Activated CD8-positive, alpha-beta memory T cell treated with anti-CD3 and anti-CD28 coated beads for 1 hour (primary cell): ENCODE data around the gene AMOT.
"Not testable (repeated sequence)": the region's sequence is repeated elsewhere in the genome, so short reads cannot be mapped to it uniquely, and the experiment has no call there.

Experiments
- DNase-seq, 2 donors: peaks; one replicate each; pipeline ENCODE4 v3.0.0-alpha.2; 2020; ENCODE audit warnings: low read depth in 1 of 2; ENCODE audit errors: extremely low read depth in 1 of 2

The AMOT gene, protein sequence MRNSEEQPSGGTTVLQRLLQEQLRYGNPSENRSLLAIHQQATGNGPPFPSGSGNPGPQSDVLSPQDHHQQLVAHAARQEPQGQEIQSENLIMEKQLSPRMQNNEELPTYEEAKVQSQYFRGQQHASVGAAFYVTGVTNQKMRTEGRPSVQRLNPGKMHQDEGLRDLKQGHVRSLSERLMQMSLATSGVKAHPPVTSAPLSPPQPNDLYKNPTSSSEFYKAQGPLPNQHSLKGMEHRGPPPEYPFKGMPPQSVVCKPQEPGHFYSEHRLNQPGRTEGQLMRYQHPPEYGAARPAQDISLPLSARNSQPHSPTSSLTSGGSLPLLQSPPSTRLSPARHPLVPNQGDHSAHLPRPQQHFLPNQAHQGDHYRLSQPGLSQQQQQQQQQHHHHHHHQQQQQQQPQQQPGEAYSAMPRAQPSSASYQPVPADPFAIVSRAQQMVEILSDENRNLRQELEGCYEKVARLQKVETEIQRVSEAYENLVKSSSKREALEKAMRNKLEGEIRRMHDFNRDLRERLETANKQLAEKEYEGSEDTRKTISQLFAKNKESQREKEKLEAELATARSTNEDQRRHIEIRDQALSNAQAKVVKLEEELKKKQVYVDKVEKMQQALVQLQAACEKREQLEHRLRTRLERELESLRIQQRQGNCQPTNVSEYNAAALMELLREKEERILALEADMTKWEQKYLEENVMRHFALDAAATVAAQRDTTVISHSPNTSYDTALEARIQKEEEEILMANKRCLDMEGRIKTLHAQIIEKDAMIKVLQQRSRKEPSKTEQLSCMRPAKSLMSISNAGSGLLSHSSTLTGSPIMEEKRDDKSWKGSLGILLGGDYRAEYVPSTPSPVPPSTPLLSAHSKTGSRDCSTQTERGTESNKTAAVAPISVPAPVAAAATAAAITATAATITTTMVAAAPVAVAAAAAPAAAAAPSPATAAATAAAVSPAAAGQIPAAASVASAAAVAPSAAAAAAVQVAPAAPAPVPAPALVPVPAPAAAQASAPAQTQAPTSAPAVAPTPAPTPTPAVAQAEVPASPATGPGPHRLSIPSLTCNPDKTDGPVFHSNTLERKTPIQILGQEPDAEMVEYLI

DNA sequence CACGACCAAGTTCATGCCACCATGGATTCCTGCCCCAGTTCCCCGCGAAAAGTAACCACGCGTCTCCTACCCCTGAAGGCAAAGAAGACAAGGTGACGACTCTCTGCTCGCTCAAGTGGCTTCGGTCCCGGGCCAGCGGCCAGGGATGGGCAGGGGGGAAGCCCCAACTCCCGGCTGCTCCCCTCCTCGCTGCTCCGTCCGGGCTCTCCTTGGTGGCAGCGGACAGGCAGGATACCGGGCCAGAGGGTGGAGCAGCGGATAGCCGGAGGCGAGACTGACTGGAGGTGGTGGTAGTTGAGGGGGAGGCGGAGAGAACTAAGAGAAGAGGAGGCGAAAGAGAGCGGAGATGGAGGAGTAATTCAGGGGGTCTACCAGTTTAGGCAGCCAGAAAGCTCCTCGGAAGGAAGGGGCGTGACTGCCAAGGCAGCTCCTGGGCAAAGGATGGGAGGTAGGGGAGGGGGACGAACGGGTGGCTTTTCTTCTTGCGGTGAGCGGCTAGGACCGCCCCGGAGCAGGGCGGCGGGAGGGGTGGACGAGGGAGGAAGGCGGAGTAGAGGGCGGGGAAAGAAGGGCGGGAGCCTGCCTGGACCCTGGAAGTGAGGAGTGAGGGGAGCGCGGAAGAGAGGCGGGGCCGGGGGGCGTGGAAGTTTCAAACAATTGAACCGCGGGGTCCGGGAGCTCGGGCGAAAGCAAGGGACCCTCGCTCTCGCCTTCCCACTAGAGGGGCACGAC lies at the start of gene AMOT:
Gene AMOT (minus strand): TSS at position 450 of the 732 bp plus-strand sequence. CDS start 17,705 bp downstream, outside the sequence.
- DNase-seq, result peak; percentile 12 to 33

DNA sequence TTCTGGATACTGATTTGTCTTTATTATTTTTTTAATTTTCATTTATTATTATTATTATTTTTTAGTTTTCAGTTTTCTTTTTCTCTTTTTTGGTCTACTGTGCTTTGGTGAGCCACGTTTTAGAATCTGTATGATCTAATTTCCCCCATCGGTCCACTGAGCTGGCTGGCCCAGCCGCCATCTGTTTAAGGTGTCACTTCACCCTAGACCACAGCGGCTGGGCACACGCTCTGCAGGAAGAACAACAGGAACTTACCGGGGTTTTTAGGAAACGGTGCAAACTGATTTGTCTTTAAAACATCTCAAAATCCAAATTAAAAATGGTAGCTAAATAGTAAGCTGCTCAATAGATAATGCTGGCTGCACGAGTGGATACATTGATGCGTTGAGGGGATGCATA lies 48.8 kb upstream of the AMOT start:
- DNase-seq, result no peak

DNA sequence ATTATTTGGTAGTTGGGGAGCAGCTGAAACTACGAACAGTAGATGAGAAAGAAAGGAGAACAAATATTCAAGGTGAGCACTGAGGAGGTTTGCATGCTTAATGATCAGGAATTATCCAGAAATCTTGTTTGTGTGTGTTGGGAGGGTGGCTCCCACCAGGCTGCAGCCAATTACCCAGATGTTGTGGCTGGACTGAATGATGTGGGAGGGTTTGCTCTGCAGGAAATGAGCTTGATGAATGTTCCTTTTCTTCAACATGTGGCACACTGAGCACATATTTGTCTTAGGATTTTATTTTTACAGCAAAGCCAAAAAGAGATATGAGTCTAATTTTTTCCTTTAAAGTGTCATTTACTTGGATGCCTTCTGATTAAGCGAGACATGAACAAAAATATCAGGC lies 48.3 kb upstream of the AMOT start:
- no peak for DNase-seq

DNA sequence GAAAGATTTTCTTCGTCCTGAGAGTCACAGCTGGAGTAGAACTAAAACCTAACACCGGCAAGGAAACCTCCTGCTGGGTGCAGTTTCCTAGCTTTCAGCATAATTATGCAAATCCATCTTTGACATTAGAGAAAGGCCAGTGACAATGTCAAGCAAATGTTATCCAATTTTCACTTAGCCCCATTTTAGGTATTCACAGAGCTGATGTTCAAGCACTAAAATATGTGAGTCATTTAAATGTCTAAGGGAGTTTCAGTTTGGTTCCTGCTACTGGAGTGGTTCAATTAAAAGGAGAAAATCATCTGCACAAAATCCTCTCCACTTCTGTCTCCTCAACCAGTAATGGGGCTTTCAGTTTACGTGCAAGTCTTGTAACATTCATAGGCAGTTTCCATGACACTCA lies 37.1 kb upstream of the AMOT start:
- DNase-seq, result no peak

- DNase-seq, result no peak
Observed at GRCh38 chrX:112874614-112875013, 34.0 kb upstream of the AMOT start.

DNA sequence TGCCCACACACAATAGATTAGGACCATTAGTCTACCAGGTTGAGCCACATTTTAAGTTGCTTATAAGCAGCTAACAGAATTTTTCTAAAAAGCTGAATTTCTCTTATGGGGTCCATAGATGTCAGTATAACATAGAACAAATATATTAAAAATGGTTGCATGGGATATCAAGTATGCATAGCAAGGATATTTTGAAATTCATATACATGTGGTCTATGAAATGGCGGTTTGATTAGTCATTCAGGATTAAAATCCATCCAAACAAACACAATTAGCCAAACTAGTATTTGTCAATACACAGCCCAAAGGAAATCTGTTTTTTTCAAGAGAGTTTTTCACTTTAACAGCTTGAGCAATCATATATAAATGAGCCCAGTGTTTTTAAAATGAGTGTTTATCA lies 33.5 kb upstream of the AMOT start:
- DNase-seq, result no peak

- no peak for DNase-seq
Observed at GRCh38 chrX:112868586-112868985, 28.0 kb upstream of the AMOT start.

- DNase-seq, result no peak
Observed at GRCh38 chrX:112867570-112867969, 26.9 kb upstream of the AMOT start.

GRCh38 chrX:112866175-112866574 lies 25.5 kb upstream of the AMOT start:
- DNase-seq, result no peak

DNA sequence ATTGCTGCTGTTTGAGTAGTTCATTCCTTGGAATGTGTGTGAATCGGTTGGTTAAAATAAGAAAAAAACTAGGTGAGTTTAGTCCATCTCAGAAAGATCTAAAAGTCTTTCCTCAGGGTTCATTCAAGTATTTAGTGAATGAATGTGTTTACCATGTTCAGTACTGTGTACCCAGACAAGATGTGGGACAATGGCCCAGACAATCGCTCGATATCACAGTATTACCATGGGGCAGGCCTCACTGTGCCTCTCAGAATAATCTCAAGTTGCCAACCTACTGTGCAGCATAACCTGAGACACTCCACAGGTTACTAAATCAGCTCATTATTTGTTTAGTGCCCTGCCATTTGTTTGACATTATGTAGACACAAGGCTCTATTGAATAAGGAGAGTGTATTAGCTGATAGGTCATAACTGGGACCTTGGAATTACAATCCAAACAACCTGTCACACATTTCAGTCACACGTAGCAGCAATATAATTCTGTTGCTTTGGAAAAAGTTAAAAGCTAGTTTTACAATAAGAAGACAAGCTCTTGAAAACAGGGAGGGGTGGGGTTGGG lies 24.9 kb upstream of the AMOT start:
- no peak for DNase-seq

DNA sequence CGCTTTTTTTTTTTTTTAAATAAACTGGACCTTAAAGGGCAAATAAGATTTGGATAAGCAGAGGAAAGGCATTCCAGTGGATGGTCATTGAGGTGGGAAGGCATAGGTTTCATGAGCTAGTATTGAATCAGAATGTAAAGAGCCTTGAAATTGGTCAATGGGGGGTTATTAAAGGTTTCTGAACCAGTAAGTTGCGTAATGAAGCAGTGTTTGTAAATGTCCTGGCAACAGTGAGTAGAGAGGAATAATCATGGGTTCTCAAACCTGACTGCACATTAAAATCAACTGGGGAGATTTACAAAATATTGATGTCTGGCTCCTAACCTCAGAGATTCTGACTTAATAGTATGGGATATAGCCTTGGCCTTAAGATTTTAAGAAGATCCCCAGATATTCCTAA lies 23.2 kb upstream of the AMOT start:
- DNase-seq, result no peak

DNA sequence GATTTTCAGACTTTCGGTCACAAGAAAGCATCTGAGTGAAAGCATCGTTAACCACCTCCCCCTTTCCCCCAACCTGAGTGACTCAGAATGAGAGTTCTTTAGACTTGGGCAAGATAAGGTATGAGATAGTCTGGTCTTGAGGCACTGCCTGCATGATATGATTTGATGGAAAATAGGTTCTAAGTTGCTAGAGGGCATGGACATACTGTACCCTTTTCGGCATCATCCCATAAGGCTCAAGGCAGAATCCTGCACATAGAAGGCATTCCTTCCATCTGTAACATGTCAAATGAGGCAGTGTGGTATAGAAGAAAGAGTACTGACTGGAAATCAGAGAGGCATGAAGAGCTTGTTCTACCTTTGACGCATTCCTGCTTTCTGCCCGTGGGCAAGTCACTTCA lies 16.8 kb upstream of the AMOT start:
- DNase-seq, result no peak

DNA sequence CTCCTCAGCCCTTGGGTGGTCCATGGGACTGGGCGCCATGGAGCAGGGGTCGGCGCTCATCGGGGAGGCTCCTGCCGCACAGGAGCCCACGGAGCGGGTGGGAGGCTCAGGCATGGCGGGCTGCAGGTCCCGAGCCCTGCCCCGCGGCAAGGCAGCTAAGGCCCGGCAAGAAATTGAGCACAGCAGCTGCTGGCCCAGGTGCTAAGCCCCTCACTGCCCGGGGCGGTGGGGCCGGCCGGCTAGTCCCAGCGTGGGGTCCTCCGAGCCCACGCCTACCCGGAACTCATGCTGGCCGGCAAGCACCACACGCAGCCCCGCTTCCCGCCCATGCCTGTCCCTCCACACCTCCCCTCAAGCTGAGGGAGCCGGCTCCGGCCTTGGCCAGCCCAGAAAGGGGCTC lies 14.3 kb upstream of the AMOT start:
- DNase-seq, result not testable (repeated sequence)

GRCh38 chrX:112852851-112853250 lies 12.2 kb upstream of the AMOT start:
- DNase-seq, result no peak

GRCh38 chrX:112851806-112852205 lies 11.2 kb upstream of the AMOT start:
- DNase-seq, result no peak

DNA sequence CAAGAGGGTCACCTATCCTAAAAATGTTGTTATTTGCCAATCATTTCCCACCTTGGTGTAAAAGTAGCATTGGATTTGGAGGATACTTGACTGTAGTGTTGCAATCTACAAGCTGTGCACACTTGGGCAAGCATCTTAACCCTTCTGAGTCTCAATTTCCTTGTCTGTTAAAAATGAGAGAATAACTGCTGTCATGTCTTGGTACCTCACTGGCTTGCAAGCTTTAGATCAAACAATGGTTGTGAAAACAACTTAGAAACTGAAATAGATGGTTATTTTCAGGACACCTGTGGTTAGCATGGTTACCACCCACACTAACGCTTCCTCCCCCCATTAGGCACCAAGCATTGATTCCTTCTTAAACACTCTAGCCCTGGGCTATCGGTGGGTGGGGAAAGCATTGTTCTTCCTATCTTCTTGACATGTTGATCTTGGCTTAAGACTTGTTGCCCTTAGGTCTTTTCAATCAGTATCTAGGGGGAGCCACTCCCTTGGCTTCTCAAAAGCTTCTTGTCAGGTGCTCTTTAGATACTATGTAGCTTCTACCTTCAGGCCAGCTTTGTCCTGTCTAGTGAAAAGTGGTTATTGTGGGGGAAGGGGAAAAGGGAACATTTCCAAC lies 10.6 kb upstream of the AMOT start:
- DNase-seq, result no peak

- DNase-seq, result no peak
Observed at GRCh38 chrX:112849016-112849415, 8.4 kb upstream of the AMOT start.

DNA sequence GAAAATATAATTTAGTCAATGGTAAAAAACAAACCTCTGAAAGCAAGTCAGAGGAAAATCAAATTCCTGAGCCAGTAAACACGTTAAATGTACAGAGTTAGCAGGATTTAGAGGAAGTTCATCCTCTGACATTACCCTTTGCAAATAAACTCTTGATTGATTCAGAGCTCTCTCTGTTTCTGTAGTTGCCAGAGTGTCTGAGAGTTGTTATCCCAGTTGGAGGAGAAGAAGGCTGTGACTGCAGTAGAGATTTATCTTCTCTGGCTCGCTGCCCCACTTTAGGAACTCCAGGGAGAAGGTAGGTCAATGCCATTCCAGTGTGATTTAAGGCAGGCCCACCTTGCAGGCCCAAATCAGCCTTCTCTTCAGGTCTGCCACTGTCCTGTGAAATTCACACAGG lies 6.2 kb upstream of the AMOT start:
- DNase-seq, result no peak

DNA sequence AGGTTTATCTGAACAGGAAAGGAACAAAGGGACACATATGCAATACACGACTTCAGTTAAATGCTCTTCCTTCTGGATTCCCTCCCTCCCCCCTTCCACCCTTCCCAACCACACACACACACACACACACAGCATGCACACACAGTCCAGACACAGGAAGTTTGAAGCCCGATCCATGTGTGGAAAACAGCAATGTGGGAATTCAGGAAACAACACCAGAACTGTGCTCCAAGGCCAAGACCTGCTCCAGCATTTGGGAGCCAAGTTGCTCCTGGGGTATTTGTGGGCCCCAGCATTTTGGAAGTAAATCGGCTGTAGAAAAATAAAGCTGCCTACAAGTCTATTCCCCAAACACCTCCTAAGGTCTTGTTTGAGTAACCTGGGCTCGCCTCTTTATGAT lies 5.6 kb upstream of the AMOT start:
- no peak for DNase-seq

DNA sequence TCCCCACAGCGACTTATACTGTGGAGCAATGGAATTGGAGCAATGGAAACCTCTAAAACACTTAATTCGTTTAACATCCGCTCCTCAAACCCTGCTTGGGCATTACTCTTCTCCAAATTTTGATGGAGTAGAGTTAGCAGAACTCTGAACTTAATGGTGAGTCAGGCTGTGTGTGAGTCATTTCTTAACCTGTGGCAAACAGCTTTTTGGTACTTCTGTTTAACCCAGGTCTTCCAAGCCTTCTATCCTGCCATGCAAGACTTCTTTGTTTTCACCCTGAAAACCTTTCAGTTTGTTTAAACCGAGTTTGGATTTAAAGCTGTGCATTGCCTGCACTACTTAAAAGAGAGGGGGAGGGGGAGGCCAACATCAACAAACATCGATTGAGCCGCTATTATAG lies 3.6 kb upstream of the AMOT start:
- DNase-seq, result no peak
